ENCODE measurements around the gene LHX4. TPM values are rescaled to one million over a fixed set of nuclear protein-coding genes. Genes with fewer than 3 reads are reported as not detected.

The LHX4 gene
- total RNA-seq, 1 donor from 2014 or later, result not detected

- peaks cover 19% of the 10 kb centered on the region for H3K4me1 Mint-ChIP-seq
- no peak overlapping the region for H3K4me3 Mint-ChIP-seq
- intact Hi-C loops (cut with micrococcal nuclease), result loop anchor here (10.0 kb wide), 1 partner anchor 1248 kb away; the partner anchor contains the start of gene CACNA1E
- H3K27ac Mint-ChIP-seq, result no peak overlapping the region
- H3K27me3 Mint-ChIP-seq, result peaks cover 91% of the 10 kb centered on the region
- DNase-seq, result no peak
- no peaks in the 10 kb centered on the region for H3K36me3 Mint-ChIP-seq (ENCODE audit: low read depth)
- H3K9me3 Mint-ChIP-seq, result no peaks in the 10 kb centered on the region
Measured at GRCh38 chr1:180236698-180237509, 6.8 kb downstream of the LHX4 start.

- Mint-ChIP-seq H3K9me3 (no peaks in the 10 kb centered on the region), H3K27me3 (peaks cover 89% of the 10 kb centered on the region)
- DNase-seq, result no peak
Measured at GRCh38 chr1:180237869-180238476, 7.9 kb downstream of the LHX4 start.

GRCh38 chr1:180238675-180239074, 8.6 kb downstream of the LHX4 start:
- DNase-seq, result no peak
- Mint-ChIP-seq H3K4me3 (no peak overlapping the region), H3K36me3 (ENCODE audit: low read depth) (no peaks in the 10 kb centered on the region), H3K27ac (no peak overlapping the region), H3K4me1 (peaks cover 13% of the 10 kb centered on the region), H3K9me3 (no peaks in the 10 kb centered on the region), H3K27me3 (peaks cover 84% of the 10 kb centered on the region)
- intact Hi-C loops (cut with micrococcal nuclease), result loop anchor here (10.0 kb wide), 1 partner anchor 1246 kb away; the partner anchor contains the start of gene CACNA1E

More at GRCh38 chr1:180237869-180238476, 7.9 kb downstream of the LHX4 start:
- intact Hi-C loops (cut with micrococcal nuclease), result loop anchor here (10.0 kb wide), 1 partner anchor 1247 kb away; the partner anchor contains the start of gene CACNA1E
- H3K27ac Mint-ChIP-seq, result no peak overlapping the region
- no peak overlapping the region for H3K4me3 Mint-ChIP-seq
- no peaks in the 10 kb centered on the region for H3K36me3 Mint-ChIP-seq (ENCODE audit: low read depth)
- H3K4me1 Mint-ChIP-seq, result peaks cover 15% of the 10 kb centered on the region

- DNase-seq, result no peak
- Mint-ChIP-seq H3K4me1 (peaks cover 10% of the 10 kb centered on the region), H3K27me3 (peaks cover 83% of the 10 kb centered on the region), H3K4me3 (no peak overlapping the region), H3K36me3 (ENCODE audit: low read depth) (no peaks in the 10 kb centered on the region), H3K27ac (no peak overlapping the region), H3K9me3 (no peaks in the 10 kb centered on the region)
- intact Hi-C loops (cut with micrococcal nuclease), result loop anchor here (10.0 kb wide), 1 partner anchor 1245 kb away; the partner anchor contains the start of gene CACNA1E
Measured at GRCh38 chr1:180239145-180240096, 9.4 kb downstream of the LHX4 start.

- DNase-seq, result no peak
- Mint-ChIP-seq H3K27me3 (peaks cover 58% of the 10 kb centered on the region), H3K4me1 (peaks cover 4% of the 10 kb centered on the region), H3K27ac (no peak overlapping the region), H3K4me3 (no peak overlapping the region), H3K36me3 (ENCODE audit: low read depth) (no peaks in the 10 kb centered on the region), H3K9me3 (no peaks in the 10 kb centered on the region)
- intact Hi-C loops (cut with micrococcal nuclease), result no loop called here
Measured at GRCh38 chr1:180241716-180242544, 11.9 kb downstream of the LHX4 start.

- no peaks in the 10 kb centered on the region for H3K36me3 Mint-ChIP-seq (ENCODE audit: low read depth)
- no peaks in the 10 kb centered on the region for H3K9me3 Mint-ChIP-seq
- H3K27me3 Mint-ChIP-seq, result peaks cover 41% of the 10 kb centered on the region
- intact Hi-C loops (cut with micrococcal nuclease), result no loop called here
- peaks cover 3% of the 10 kb centered on the region for H3K4me1 Mint-ChIP-seq
- H3K4me3 Mint-ChIP-seq, result no peak overlapping the region
- no peak for DNase-seq
- H3K27ac Mint-ChIP-seq, result no peak overlapping the region
Measured at GRCh38 chr1:180243517-180244221, 13.6 kb downstream of the LHX4 start.

- Mint-ChIP-seq H3K27me3 (peaks cover 31% of the 10 kb centered on the region), H3K4me1 (peaks cover 3% of the 10 kb centered on the region), H3K36me3 (ENCODE audit: low read depth) (no peaks in the 10 kb centered on the region), H3K9me3 (no peaks in the 10 kb centered on the region), H3K27ac (no peak overlapping the region), H3K4me3 (no peak overlapping the region)
- intact Hi-C loops (cut with micrococcal nuclease), result no loop called here
- DNase-seq, result no peak
Measured at GRCh38 chr1:180244840-180245239, 14.8 kb downstream of the LHX4 start.

- no peak for DNase-seq
- no peaks in the 10 kb centered on the region for H3K36me3 Mint-ChIP-seq (ENCODE audit: low read depth)
- no peak overlapping the region for H3K27ac Mint-ChIP-seq
- no peaks in the 10 kb centered on the region for H3K9me3 Mint-ChIP-seq
- peaks cover 17% of the 10 kb centered on the region for H3K27me3 Mint-ChIP-seq
- intact Hi-C loops (cut with micrococcal nuclease), result no loop called here
- H3K4me3 Mint-ChIP-seq, result no peak overlapping the region
- H3K4me1 Mint-ChIP-seq, result peaks cover 6% of the 10 kb centered on the region
Measured at GRCh38 chr1:180246579-180246978, 16.5 kb downstream of the LHX4 start.

- no peak for DNase-seq
- Mint-ChIP-seq H3K4me1 (peaks cover 6% of the 10 kb centered on the region), H3K36me3 (ENCODE audit: low read depth) (no peaks in the 10 kb centered on the region), H3K27me3 (peaks cover 14% of the 10 kb centered on the region), H3K9me3 (no peaks in the 10 kb centered on the region), H3K4me3 (no peak overlapping the region), H3K27ac (no peak overlapping the region)
- intact Hi-C loops (cut with micrococcal nuclease), result no loop called here
Measured at GRCh38 chr1:180247061-180247460, 17.0 kb downstream of the LHX4 start.

- Mint-ChIP-seq H3K36me3 (ENCODE audit: low read depth) (no peaks in the 10 kb centered on the region), H3K27me3 (peaks cover 9% of the 10 kb centered on the region), H3K4me3 (no peak overlapping the region), H3K27ac (no peak overlapping the region), H3K9me3 (no peaks in the 10 kb centered on the region), H3K4me1 (peaks cover 8% of the 10 kb centered on the region)
- DNase-seq, result no peak
- intact Hi-C loops (cut with micrococcal nuclease), result no loop called here
Measured at GRCh38 chr1:180247580-180247979, 17.5 kb downstream of the LHX4 start.

- H3K9me3 Mint-ChIP-seq, result no peaks in the 10 kb centered on the region
- peaks cover 10% of the 10 kb centered on the region for H3K4me1 Mint-ChIP-seq
- no peak overlapping the region for H3K4me3 Mint-ChIP-seq
- intact Hi-C loops (cut with micrococcal nuclease), result no loop called here
- peaks cover 5% of the 10 kb centered on the region for H3K27me3 Mint-ChIP-seq
- H3K36me3 Mint-ChIP-seq (ENCODE audit: low read depth), result no peaks in the 10 kb centered on the region
- no peak for DNase-seq
- H3K27ac Mint-ChIP-seq, result no peak overlapping the region
Measured at GRCh38 chr1:180248176-180248575, 18.1 kb downstream of the LHX4 start.
